Activated CD4-positive, CD25-positive, alpha-beta regulatory T cell treated with anti-CD3 and anti-CD28 coated beads, Interleukin-2, amount 50 U/mL, for 16 hours (primary cell): Measurements from ENCODE around the gene CCL16.
"Not testable (repeated sequence)": the region's sequence is repeated elsewhere in the genome, so short reads cannot be mapped to it uniquely, and the experiment has no call there.

Experiments used
- DNase-seq: peaks from one replicate; pipeline ENCODE4 v3.0.0-alpha.2; 2020; ENCODE audit warnings: low read depth, low spot score

Gene CCL16

GRCh38 chr17:35938492-35938891 lies 42.8 kb downstream of the CCL16 start:
- not testable (repeated sequence) for DNase-seq

GRCh38 chr17:35936063-35936462 lies 45.2 kb downstream of the CCL16 start:
- no peak for DNase-seq

- DNase-seq = no peak
Observed at GRCh38 chr17:35934760-35935159, 46.5 kb downstream of the CCL16 start.

GRCh38 chr17:35932586-35932985 lies 48.7 kb downstream of the CCL16 start:
- DNase-seq = no peak

GRCh38 chr17:35931794-35932425 lies 49.4 kb downstream of the CCL16 start:
- no peak for DNase-seq

- peak; percentile 50 for DNase-seq
Observed at GRCh38 chr17:35930211-35931065, 50.9 kb downstream of the CCL16 start, which contains the start of gene RDM1. Gene RDM1 (minus strand): TSS chr17:35930773. CDS start chr17:35930727, 46 bp downstream.

GRCh38 chr17:35927714-35928113 lies 53.6 kb downstream of the CCL16 start:
- DNase-seq = no peak
